Heart right ventricle (tissue), 16 donors: ENCODE results near the gene PCDHGA1. TPM values are rescaled to one million over a fixed set of nuclear protein-coding genes. Genes with fewer than 3 reads are reported as not detected.
"Not testable (repeated sequence)": the region's sequence is repeated elsewhere in the genome, so short reads cannot be mapped to it uniquely, and the experiment has no call there.

Experiments
- ATAC-seq, 8 donors: fragments of 200-7000 bp; cut with Tn5 transposase; one replicate each; pipeline ENCODE4 v1.9.1; 2020; ENCODE audit warnings: mild to moderate bottlenecking in 8 of 8, moderate library complexity in 8 of 8, moderate number of reproducible peaks in 1 of 8
- DNase-seq, 2 donors: peaks; one replicate each; pipeline ENCODE4 v3.0.0-alpha.2; 2020
- H3K27ac ChIP-seq, 10 donors: fragments of 200-600 bp; sonication (generic) in 2 of 10; one replicate each; pipeline versions ENCODE4 v1.5.0 to v1.8.0; 2020 to 2022; ENCODE audit warnings: mild to moderate bottlenecking in 3 of 10
- H3K27me3 ChIP-seq, 7 donors: fragments of 200-600 bp; one replicate each; pipeline ENCODE4 v1.8.0; 2021 to 2022; ENCODE audit warnings: mild to moderate bottlenecking in 2 of 7
- H3K36me3 ChIP-seq, 9 donors: fragments of 200-600 bp; sonication (generic) in 1 of 9; one replicate each; pipeline versions ENCODE4 v1.5.0 to v1.8.0; 2020 to 2022; ENCODE audit warnings: mild to moderate bottlenecking in 2 of 9
- H3K4me1 ChIP-seq, 9 donors: fragments of 200-600 bp; sonication (generic) in 1 of 9; one replicate each; pipeline versions ENCODE4 v1.5.0 to v1.8.0; 2020 to 2022; ENCODE audit warnings: mild to moderate bottlenecking in 4 of 9
- H3K4me3 ChIP-seq, 10 donors: fragments of 200-600 bp; sonication (generic) in 2 of 10; one replicate each; pipeline versions ENCODE4 v1.5.0 to v1.8.0; 2020 to 2022; ENCODE audit warnings: mild to moderate bottlenecking in 7 of 10, moderate library complexity in 2 of 10
- H3K9me3 ChIP-seq, 11 donors: fragments of 200-600 bp in 10 of 11; sonication (generic) in 2 of 11; one replicate each; pipeline versions ENCODE4 v1.5.0 to v1.8.0; 2013 to 2022; ENCODE audit warnings: mild to moderate bottlenecking in 2 of 11, control low read depth in 1 of 11, moderate library complexity in 1 of 11
- CTCF ChIP-seq, 9 donors: fragments of 200-600 bp; sonication (generic) in 2 of 9; IDR thresholded peaks; one replicate each; pipeline versions ENCODE4 v1.5.0 to v1.8.0; 2021 to 2022; ENCODE audit warnings: antibody characterized with exemption in 9 of 9, mild to moderate bottlenecking in 5 of 9, moderate library complexity in 1 of 9
- WGBS, 2 donors: extraction: QIAGEN DNeasy Blood & Tissue Kit; methylation state at CpG; one replicate each; pipeline ENCODE4 v1.1.7; 2013; ENCODE audit warnings: inconsistent platforms in 1 of 2; 5-methylcytosine and 5-hydroxymethylcytosine counted together
- intact Hi-C, 10 donors: fragments of 100-400 bp; cut with DNase I; formaldehyde crosslinking; loops; one replicate each; pipeline versions ENCODE4 v1.11.1 to v1.14.2; 2022
- polyA plus RNA-seq, 2 donors: library from polyadenylated mRNA; stranded (reverse); fragments of 200-250 nt; gene quantifications; one replicate each; pipeline ENCODE4 v1.2.3, GENCODE V29; 2013
- total RNA-seq, 10 donors: library from RNA; stranded (reverse); fragmentation: NEBNext Ultra II Directional in 3 of 10; extraction: Animal tissue kit (Norgen Biotek cat#: 25700) in 3 of 10; gene quantifications; one replicate each; pipeline versions ENCODE4 v1.2.1 to v1.2.4, GENCODE V29; 2021 to 2023
- donor health status: Arrhythmogenic right ventricular cardiomyopathy.
- donor health status: ischemic (EF 13 %, LVEDD 7.1; RV severe dilation, severe dysfunction).
- donor health status: healthy with polysubstance abuse.
- donor health status: DM: no; HTN: yes; CAD: no.
- donor health status: DM: no; HTN: no; CAD: no.
- donor health status: ischemic (EF 25% LVEDD 6.9; RV normal size, moderate dysfunction).
- donor health status: ischemic (EF 25% LVEDD 5.7; RV mildly dilated, moderate dysfunction).
- donor health status: healthy.
- donor health status: DM: yes; HTN: yes; CAD: no.
- donor health status: Ischemic cardiomyopathy.
- donor health status: ischemic (EF 35%, LVEDD 5.7; RV mildly dilated, moderate dysfunction).
- donor health status: nonischemic (EF 11% LVEDD 7.7; RV severe dilation, severe dysfunction).
- donor health status: DM: yes; HTN: yes; CAD: no.
- donor health status: PGD.
- donor health status: ischemic (EF 29% LVEDD 5.4; RV normal size, mild dysfunction).
- donor health status: nonischemic (EF 23%, LVEDD 6.1; RV moderate dilation, normal function).

PCDHGA1 gene
- total and polyA plus RNA-seq, 12 donors: 0.57 to 5.0 (median 2.6) TPM

DNA sequence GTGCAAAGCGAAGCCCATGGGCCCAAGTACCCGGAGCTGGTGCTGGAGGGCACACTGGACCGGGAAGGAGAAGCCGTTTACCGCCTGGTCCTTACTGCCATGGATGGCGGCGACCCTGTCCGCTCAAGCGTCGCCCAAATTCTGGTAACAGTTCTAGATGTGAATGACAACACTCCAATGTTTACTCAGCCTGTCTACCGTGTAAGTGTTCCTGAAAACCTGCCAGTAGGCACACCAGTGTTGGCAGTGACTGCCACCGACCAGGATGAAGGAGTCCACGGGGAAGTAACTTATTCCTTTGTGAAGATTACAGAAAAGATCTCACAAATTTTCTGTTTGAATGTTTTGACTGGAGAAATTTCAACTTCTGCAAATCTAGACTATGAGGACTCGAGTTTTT, 44.3 kb downstream of the PCDHGA1 start:
- WGBS, 2 donors: 50 to 52% methylated on average over 14 of the region's 14 CpGs
- Histone ChIP-seq H3K27me3 (peaks cover 0 to 50% (median 0%) of the 10 kb centered on the region in 7 donors), H3K36me3 (peaks cover 0 to 43% (median 0%) of the 10 kb centered on the region in 9 donors), H3K9me3 (peaks cover 0 to 99% (median 58%) of the 10 kb centered on the region in 11 donors), H3K4me3 (peak overlapping the region in 1 of 10 donors; percentile 25), H3K27ac (no peak overlapping the region), H3K4me1 (peaks cover 0 to 37% (median 0%) of the 10 kb centered on the region in 9 donors)
- TF ChIP-seq CTCF (IDR thresholded peaks at IDR 0.05): no peak
- DNase-seq: no peak
- intact Hi-C loops: no loop called here
- ATAC-seq: peak in 6 of 8 donors; percentile 18 to 70 (median 36)

DNA sequence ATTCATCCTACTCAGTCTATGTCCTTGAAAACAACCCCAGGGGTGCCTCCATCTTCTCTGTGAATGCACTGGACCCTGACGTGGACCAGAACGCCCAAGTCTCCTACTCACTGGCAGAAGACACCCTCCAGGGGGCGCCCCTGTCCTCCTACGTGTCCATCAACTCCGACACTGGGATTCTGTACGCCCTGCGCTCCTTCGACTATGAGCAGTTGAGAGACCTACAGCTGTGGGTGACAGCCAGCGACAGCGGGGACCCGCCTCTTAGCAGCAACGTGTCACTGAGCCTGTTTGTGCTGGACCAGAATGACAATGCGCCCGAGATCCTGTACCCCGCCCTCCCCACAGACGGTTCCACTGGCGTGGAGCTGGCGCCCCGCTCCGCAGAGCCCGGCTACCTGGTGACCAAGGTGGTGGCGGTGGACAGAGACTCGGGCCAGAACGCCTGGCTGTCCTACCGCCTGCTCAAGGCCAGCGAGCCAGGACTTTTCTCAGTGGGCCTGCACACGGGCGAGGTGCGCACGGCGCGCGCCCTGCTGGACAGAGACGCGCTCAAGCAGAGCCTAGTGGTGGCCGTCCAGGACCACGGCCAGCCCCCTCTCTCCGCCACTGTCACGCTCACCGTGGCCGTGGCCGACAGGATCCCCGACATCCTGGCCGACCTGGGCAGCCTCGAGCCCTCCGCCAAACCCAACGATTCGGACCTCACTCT, 45.3 kb downstream of the PCDHGA1 start:
- intact Hi-C loops, ATAC-seq: not testable (repeated sequence)

DNA sequence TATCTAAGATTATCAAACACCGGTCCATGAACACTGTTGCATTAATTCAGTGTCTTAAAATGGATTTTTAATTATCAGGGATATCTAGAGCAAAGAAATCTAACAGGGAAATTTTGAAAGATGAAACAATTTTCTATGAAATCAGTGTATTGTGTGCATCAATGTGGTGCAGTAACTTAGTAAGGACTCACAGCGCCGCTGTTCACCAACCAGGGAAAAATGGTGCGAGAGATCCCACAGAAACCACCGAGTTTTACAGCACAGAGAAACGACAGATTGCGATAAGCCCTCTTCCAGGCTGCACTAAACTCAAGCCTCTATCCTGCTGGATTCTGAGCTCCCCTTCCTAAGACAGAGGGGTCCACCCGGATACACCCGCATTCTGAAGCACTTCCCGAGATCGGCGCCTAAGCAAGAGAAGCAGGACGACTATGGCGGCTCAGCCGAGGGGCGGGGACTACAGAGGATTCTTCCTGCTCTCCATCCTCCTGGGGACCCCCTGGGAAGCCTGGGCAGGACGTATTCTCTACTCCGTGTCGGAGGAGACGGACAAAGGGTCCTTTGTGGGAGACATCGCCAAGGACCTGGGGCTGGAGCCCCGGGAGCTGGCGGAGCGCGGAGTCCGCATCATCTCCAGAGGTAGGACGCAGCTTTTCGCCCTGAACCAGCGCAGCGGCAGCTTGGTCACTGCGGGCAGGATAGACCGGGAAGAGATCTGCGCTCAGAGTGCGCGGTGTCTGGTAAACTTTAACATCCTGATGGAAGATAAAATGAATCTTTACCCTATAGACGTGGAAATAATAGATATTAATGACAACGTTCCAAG, 52.4 kb downstream of the PCDHGA1 start, which contains the start of gene PCDHGA7:
PCDHGA7 (plus strand) TSS at position 274 of the 826 bp plus-strand sequence; CDS start at position 432, 158 bp downstream.
- ATAC-seq (peak in 4 of 8 donors; percentile 15 to 50 (median 38)), DNase-seq (no peak)
- TF ChIP-seq CTCF (IDR thresholded peaks at IDR 0.05): peak in 5 of 9 donors; percentile 11 to 30 (median 21)
- peaks cover 0 to 39% (median 0%) of the 10 kb centered on the region in 7 donors for H3K27me3 ChIP-seq
- intact Hi-C loops: no loop called here
- peaks cover 0 to 6% (median 0%) of the 10 kb centered on the region in 9 donors for H3K4me1 ChIP-seq
- 21 to 24% methylated on average over 37 of the region's 37 CpGs for WGBS, 2 donors
- H3K4me3 ChIP-seq: peak within 1 kb of the TSS in 7 of 10 donors; percentile 17 to 41 (median 34)
- peaks cover 0 to 36% (median 0%) of the 10 kb centered on the region in 9 donors for H3K36me3 ChIP-seq
- peaks cover 0 to 100% (median 47%) of the 10 kb centered on the region in 11 donors for H3K9me3 ChIP-seq
- no peak within 1 kb of the TSS for H3K27ac ChIP-seq

More for the DNA sequence above, 45.3 kb downstream of the PCDHGA1 start:
- Histone ChIP-seq H3K9me3 (peaks cover 0 to 99% (median 60%) of the 10 kb centered on the region in 11 donors), H3K4me1 (peaks cover 0 to 28% (median 0%) of the 10 kb centered on the region in 9 donors), H3K36me3 (peaks cover 0 to 35% (median 0%) of the 10 kb centered on the region in 9 donors), H3K27me3 (peaks cover 0 to 40% (median 0%) of the 10 kb centered on the region in 7 donors)
- 59 to 61% methylated on average over 37 to 41 of the region's 48 CpGs for WGBS, 2 donors
- H3K4me3 ChIP-seq, H3K27ac ChIP-seq, DNase-seq: not testable (repeated sequence)

GRCh38 chr5:141383345-141383744, 53.0 kb downstream of the PCDHGA1 start:
- TF ChIP-seq CTCF (IDR thresholded peaks at IDR 0.05): no peak
- Histone ChIP-seq H3K36me3 (peaks cover 0 to 30% (median 0%) of the 10 kb centered on the region in 9 donors), H3K4me1 (peaks cover 0 to 6% (median 0%) of the 10 kb centered on the region in 9 donors), H3K27ac (no peak overlapping the region), H3K9me3 (peaks cover 0 to 97% (median 43%) of the 10 kb centered on the region in 11 donors), H3K27me3 (peaks cover 0 to 41% (median 0%) of the 10 kb centered on the region in 7 donors), H3K4me3 (peak overlapping the region in 3 of 10 donors; percentile 34 to 37 (median 34))
- ATAC-seq (no peak), DNase-seq (no peak)
- WGBS, 2 donors: 47 to 48% methylated on average over 21 of the region's 21 CpGs
- intact Hi-C loops: no loop called here
